Neural cell (in vitro differentiated cells): ENCODE data around the gene DYNLT4. TPM values are rescaled to one million over a fixed set of nuclear protein-coding genes. Genes with fewer than 3 reads are reported as not detected.

Experiments
- H2AFZ ChIP-seq: fragments of 200-600, 300-800 bp; sonication (generic), shearing (Covaris generic); 2 replicates; pipeline ENCODE4 v1.6.0; 2014; ENCODE audit warnings: low read depth, mild to moderate bottlenecking, antibody characterized with exemption, low read length, moderate library complexity
- H3F3A ChIP-seq: fragments of 200-600 bp; shearing (Covaris generic); 2 replicates; pipeline ENCODE4 v1.6.1; 2016; ENCODE audit warnings: mild to moderate bottlenecking, moderate library complexity, mixed read lengths, antibody characterized with exemption, low read length; ENCODE audit not compliant: insufficient read depth, poor library complexity, severe bottlenecking
- H3K27ac ChIP-seq: fragments of 200-600, 300-800 bp; sonication (generic), shearing (Covaris generic); 2 replicates; pipeline ENCODE4 v1.5.1; 2014; ENCODE audit warnings: mild to moderate bottlenecking, low read length, moderate library complexity
- H3K27me3 ChIP-seq: fragments of 300-800, 200-600 bp; sonication (generic), shearing (Covaris generic); 2 replicates; pipeline ENCODE4 v1.6.0; 2014; ENCODE audit warnings: mild to moderate bottlenecking, low read depth, low read length, moderate library complexity; ENCODE audit not compliant: insufficient read depth
- H3K36me3 ChIP-seq: fragments of 300-800, 200-600 bp; sonication (generic), shearing (Covaris generic); 2 replicates; pipeline ENCODE4 v1.5.1; 2014; ENCODE audit warnings: mild to moderate bottlenecking, antibody characterized with exemption, low read length, moderate library complexity; ENCODE audit not compliant: insufficient read depth
- H3K4me2 ChIP-seq: fragments of 300-800, 200-600 bp; sonication (generic), shearing (Covaris generic); 2 replicates; pipeline ENCODE4 v1.6.0; 2014; ENCODE audit warnings: mild to moderate bottlenecking, low read length
- H3K4me3 ChIP-seq: fragments of 300-800, 200-600 bp; sonication (generic), shearing (Covaris generic); 2 replicates; pipeline ENCODE4 v1.5.1; 2014; ENCODE audit warnings: mild to moderate bottlenecking, low read length, moderate library complexity
- H3K79me2 ChIP-seq: fragments of 200-600 bp; shearing (Covaris generic); replicated peaks from 2 replicates; pipeline ENCODE4 v1.6.0; 2014; ENCODE audit warnings: mild to moderate bottlenecking, low read length, moderate library complexity; ENCODE audit not compliant: insufficient read depth
- H3K9ac ChIP-seq: fragments of 300-800, 200-600 bp; sonication (generic), shearing (Covaris generic); 2 replicates; pipeline ENCODE4 v1.6.1; 2016; ENCODE audit warnings: mild to moderate bottlenecking, low read length, mixed read lengths
- H3K9me2 ChIP-seq: fragments of 200-600 bp; shearing (Covaris generic); 2 replicates; pipeline ENCODE4 v1.6.1; 2016; ENCODE audit warnings: mild to moderate bottlenecking, low read length, mixed read lengths; ENCODE audit not compliant: insufficient read depth
- H3K9me3 ChIP-seq: fragments of 200-600, 300-800 bp; sonication (generic), shearing (Covaris generic); 2 replicates; pipeline ENCODE4 v1.6.1; 2016; ENCODE audit warnings: mild to moderate bottlenecking, mixed run types, low read length, moderate library complexity, mixed read lengths
- H4K20me1 ChIP-seq: fragments of 200-600 bp; shearing (Covaris generic); 2 replicates; pipeline ENCODE4 v1.6.1; 2016; ENCODE audit warnings: mild to moderate bottlenecking, mixed run types; ENCODE audit not compliant: insufficient read depth
- EP300 ChIP-seq: fragments of 450-650 bp; conservative IDR thresholded peaks from 2 replicates; pipeline ENCODE4 v1.6.1; 2014; ENCODE audit warnings: antibody characterized with exemption, mild to moderate bottlenecking, moderate library complexity; ENCODE audit not compliant: poor library complexity, severe bottlenecking
- EZH2 ChIP-seq: fragments of 200-600, 300-800 bp; shearing (Covaris generic), sonication (generic); IDR thresholded peaks from 2 replicates; pipeline ENCODE4 v1.6.1; 2014; ENCODE audit warnings: antibody characterized with exemption, low read length, borderline replicate concordance, mild to moderate bottlenecking; ENCODE audit not compliant: insufficient read depth, poor library complexity, severe bottlenecking
- MXI1 ChIP-seq: fragments of 450-650 bp; conservative IDR thresholded peaks from 2 replicates; pipeline ENCODE4 v1.6.1; 2014; ENCODE audit warnings: antibody characterized with exemption, mild to moderate bottlenecking; ENCODE audit not compliant: poor library complexity, severe bottlenecking
- POLR2AphosphoS5 ChIP-seq: IDR thresholded peaks from 2 replicates; pipeline ENCODE4 v1.6.1; 2012
- RAD21 ChIP-seq: fragments of 450-650 bp; conservative IDR thresholded peaks from 2 replicates; pipeline ENCODE4 v1.6.1; 2014; ENCODE audit warnings: antibody characterized with exemption, mild to moderate bottlenecking, moderate library complexity
- SMC3 ChIP-seq: fragments of 450-650 bp; conservative IDR thresholded peaks from 2 replicates; pipeline ENCODE4 v1.6.1; 2014; ENCODE audit warnings: antibody characterized with exemption, mild to moderate bottlenecking, moderate library complexity; ENCODE audit not compliant: poor library complexity
- TAF1 ChIP-seq: IDR thresholded peaks from 2 replicates; pipeline ENCODE4 v1.6.1; 2012; ENCODE audit warnings: low read depth
- polyA plus RNA-seq: library from polyadenylated mRNA; depleted of rRNA; stranded (reverse); fragments of >200 nt; gene quantifications from 2 replicates; pipeline ENCODE4 v1.2.3, GENCODE V29; 2014
- TF ChIP-seq, protein P1 (sequence below): fragments of 450-650 bp; IDR thresholded peaks from 2 replicates; pipeline ENCODE4 v1.5.1; 2014; ENCODE audit warnings: antibody characterized with exemption, mild to moderate bottlenecking, moderate library complexity; ENCODE audit not compliant: poor library complexity, severe bottlenecking
- TF ChIP-seq, protein P2 (sequence below): IDR thresholded peaks from 2 replicates; pipeline ENCODE4 v1.6.1; 2012; ENCODE audit warnings: borderline replicate concordance

DYNLT4 gene
- polyA plus RNA-seq, 1 donor from 2014 or later = not detected

DNA sequence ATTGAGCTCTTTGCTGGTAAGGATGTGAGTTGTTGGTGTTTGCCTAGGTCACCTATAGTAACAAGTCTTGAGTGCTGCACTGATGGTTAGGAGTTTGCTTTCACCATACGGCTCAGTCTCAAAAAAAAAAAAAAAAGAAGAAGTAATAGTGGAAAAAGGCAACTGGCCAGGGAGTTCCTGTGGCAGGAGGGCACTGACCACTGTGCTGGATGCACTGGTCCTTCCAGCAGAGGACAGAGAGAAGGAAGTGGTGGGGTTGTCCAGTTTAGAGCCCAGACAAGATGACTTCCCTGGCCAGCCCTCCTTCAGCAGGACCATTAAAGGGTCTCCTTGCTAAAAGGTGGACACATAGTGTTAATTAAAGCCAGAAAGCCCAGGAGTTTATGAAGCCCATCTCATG, 47.8 kb upstream of the DYNLT4 start:
- H3F3A ChIP-seq = no peaks in the 10 kb centered on the region
- H3K4me3 ChIP-seq = no peak overlapping the region
- H3K4me2 ChIP-seq = no peak overlapping the region
- H3K79me2 ChIP-seq = no peaks in the 10 kb centered on the region
- no peaks in the 10 kb centered on the region for H3K9me3 ChIP-seq
- H3K9ac ChIP-seq = no peak overlapping the region
- H2AFZ ChIP-seq = no peak overlapping the region
- H3K27me3 ChIP-seq = no peaks in the 10 kb centered on the region
- no peaks in the 10 kb centered on the region for H3K9me2 ChIP-seq
- no peaks in the 10 kb centered on the region for H3K36me3 ChIP-seq
- no peak overlapping the region for H3K27ac ChIP-seq
- TF ChIP-seq, protein P1, sequence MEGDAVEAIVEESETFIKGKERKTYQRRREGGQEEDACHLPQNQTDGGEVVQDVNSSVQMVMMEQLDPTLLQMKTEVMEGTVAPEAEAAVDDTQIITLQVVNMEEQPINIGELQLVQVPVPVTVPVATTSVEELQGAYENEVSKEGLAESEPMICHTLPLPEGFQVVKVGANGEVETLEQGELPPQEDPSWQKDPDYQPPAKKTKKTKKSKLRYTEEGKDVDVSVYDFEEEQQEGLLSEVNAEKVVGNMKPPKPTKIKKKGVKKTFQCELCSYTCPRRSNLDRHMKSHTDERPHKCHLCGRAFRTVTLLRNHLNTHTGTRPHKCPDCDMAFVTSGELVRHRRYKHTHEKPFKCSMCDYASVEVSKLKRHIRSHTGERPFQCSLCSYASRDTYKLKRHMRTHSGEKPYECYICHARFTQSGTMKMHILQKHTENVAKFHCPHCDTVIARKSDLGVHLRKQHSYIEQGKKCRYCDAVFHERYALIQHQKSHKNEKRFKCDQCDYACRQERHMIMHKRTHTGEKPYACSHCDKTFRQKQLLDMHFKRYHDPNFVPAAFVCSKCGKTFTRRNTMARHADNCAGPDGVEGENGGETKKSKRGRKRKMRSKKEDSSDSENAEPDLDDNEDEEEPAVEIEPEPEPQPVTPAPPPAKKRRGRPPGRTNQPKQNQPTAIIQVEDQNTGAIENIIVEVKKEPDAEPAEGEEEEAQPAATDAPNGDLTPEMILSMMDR = no peak
- H4K20me1 ChIP-seq = no peaks in the 10 kb centered on the region

DNA sequence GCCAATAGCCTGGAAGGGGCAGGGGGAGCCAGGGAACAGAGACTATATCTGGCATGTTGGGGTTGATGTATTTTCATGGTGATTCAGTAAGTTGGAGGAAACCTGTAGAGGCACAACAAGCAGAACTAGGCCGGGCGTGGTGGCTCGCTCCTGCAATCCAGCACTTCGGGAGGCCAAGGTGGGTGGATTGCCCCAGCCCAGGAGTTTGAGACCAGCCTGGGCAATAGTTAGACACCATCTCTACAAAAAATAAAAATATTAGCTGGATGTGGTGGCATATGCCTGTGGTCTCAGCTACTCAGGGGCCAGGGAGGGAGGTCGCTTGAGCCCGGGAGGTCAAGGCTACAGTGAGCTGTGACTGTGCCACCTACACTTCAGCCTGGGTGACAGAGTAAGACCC, 46.0 kb upstream of the DYNLT4 start:
- TF ChIP-seq POLR2AphosphoS5 (no peak), TAF1 (no peak), RAD21 (no peak), MXI1 (no peak), EZH2 (no peak), EP300 (no peak), SMC3 (no peak)
- TF ChIP-seq, protein P1 = no peak
- TF ChIP-seq, protein P2, sequence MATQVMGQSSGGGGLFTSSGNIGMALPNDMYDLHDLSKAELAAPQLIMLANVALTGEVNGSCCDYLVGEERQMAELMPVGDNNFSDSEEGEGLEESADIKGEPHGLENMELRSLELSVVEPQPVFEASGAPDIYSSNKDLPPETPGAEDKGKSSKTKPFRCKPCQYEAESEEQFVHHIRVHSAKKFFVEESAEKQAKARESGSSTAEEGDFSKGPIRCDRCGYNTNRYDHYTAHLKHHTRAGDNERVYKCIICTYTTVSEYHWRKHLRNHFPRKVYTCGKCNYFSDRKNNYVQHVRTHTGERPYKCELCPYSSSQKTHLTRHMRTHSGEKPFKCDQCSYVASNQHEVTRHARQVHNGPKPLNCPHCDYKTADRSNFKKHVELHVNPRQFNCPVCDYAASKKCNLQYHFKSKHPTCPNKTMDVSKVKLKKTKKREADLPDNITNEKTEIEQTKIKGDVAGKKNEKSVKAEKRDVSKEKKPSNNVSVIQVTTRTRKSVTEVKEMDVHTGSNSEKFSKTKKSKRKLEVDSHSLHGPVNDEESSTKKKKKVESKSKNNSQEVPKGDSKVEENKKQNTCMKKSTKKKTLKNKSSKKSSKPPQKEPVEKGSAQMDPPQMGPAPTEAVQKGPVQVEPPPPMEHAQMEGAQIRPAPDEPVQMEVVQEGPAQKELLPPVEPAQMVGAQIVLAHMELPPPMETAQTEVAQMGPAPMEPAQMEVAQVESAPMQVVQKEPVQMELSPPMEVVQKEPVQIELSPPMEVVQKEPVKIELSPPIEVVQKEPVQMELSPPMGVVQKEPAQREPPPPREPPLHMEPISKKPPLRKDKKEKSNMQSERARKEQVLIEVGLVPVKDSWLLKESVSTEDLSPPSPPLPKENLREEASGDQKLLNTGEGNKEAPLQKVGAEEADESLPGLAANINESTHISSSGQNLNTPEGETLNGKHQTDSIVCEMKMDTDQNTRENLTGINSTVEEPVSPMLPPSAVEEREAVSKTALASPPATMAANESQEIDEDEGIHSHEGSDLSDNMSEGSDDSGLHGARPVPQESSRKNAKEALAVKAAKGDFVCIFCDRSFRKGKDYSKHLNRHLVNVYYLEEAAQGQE = no peak
- Histone ChIP-seq H3K9me2 (no peaks in the 10 kb centered on the region), H3K9ac (no peak overlapping the region)

More for the DNA sequence above, 46.0 kb upstream of the DYNLT4 start:
- H2AFZ ChIP-seq = no peak overlapping the region
- H3K79me2 ChIP-seq = no peaks in the 10 kb centered on the region
- no peaks in the 10 kb centered on the region for H3K9me3 ChIP-seq
- no peak overlapping the region for H3K4me2 ChIP-seq
- no peaks in the 10 kb centered on the region for H3K27me3 ChIP-seq
- H3K4me3 ChIP-seq = no peak overlapping the region
- H3K36me3 ChIP-seq = no peaks in the 10 kb centered on the region
- no peaks in the 10 kb centered on the region for H3F3A ChIP-seq
- H3K27ac ChIP-seq = no peak overlapping the region
- no peaks in the 10 kb centered on the region for H4K20me1 ChIP-seq
